Posterior vena cava (tissue), 2 donors: ENCODE results near the gene MRPL51. TPM values are rescaled to one million over a fixed set of nuclear protein-coding genes. Genes with fewer than 3 reads are reported as not detected.
A peak's percentile ranks its signal among the peaks of the same experiment; 100 is the strongest.

ENCODE experiments used
- DNase-seq: peaks from one replicate; pipeline ENCODE4 v3.0.0-alpha.2; 2020; ENCODE audit warnings: low spot score
- intact Hi-C, 2 donors: fragments of 100-400 bp; cut with DNase I; formaldehyde crosslinking; loops; one replicate each; pipeline versions ENCODE4 v1.14.1 to v1.14.2; 2022 to 2023
- total RNA-seq, 2 donors: library from RNA; stranded (reverse); fragmentation: NEBNext Ultra II Directional; extraction: Animal tissue kit (Norgen Biotek cat#: 25700); gene quantifications; one replicate each; pipeline ENCODE4 v1.2.1, GENCODE V29; 2021
- donor health status: DM: yes; HTN: yes; CAD: no.
- donor health status: DM: yes; HTN: yes; CAD: no.

Gene MRPL51
- total RNA-seq, 2 donors from 2014 or later = 90.1 to 102 TPM

DNA sequence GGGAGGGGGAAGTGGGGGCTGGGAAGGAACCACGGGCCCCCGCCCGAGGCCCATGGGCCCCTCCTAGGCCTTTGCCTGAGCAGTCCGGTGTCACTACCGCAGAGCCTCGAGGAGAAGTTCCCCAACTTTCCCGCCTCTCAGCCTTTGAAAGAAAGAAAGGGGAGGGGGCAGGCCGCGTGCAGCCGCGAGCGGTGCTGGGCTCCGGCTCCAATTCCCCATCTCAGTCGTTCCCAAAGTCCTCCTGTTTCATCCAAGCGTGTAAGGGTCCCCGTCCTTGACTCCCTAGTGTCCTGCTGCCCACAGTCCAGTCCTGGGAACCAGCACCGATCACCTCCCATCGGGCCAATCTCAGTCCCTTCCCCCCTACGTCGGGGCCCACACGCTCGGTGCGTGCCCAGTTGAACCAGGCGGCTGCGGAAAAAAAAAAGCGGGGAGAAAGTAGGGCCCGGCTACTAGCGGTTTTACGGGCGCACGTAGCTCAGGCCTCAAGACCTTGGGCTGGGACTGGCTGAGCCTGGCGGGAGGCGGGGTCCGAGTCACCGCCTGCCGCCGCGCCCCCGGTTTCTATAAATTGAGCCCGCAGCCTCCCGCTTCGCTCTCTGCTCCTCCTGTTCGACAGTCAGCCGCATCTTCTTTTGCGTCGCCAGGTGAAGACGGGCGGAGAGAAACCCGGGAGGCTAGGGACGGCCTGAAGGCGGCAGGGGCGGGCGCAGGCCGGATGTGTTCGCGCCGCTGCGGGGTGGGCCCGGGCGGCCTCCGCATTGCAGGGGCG lies 41.0 kb upstream of the MRPL51 start, which contains the start of gene GAPDH:
TSS of gene GAPDH (plus strand) at position 595 of the 772 bp plus-strand sequence. CDS start 316 bp downstream, outside the sequence.
- intact Hi-C loops = loop anchor here in 1 of 2 donors (10.0 kb wide), 1 partner anchor 329 kb away; the partner anchor contains the start of gene CD9
- DNase-seq = peak; percentile 98

- intact Hi-C loops = loop anchor here in 1 of 2 donors (10.0 kb wide), 1 partner anchor 329 kb away; the partner anchor contains the start of gene CD9
- DNase-seq = no peak
These were observed 40.5 kb upstream of the MRPL51 start for GRCh38 chr12:6533653-6533922.

DNA sequence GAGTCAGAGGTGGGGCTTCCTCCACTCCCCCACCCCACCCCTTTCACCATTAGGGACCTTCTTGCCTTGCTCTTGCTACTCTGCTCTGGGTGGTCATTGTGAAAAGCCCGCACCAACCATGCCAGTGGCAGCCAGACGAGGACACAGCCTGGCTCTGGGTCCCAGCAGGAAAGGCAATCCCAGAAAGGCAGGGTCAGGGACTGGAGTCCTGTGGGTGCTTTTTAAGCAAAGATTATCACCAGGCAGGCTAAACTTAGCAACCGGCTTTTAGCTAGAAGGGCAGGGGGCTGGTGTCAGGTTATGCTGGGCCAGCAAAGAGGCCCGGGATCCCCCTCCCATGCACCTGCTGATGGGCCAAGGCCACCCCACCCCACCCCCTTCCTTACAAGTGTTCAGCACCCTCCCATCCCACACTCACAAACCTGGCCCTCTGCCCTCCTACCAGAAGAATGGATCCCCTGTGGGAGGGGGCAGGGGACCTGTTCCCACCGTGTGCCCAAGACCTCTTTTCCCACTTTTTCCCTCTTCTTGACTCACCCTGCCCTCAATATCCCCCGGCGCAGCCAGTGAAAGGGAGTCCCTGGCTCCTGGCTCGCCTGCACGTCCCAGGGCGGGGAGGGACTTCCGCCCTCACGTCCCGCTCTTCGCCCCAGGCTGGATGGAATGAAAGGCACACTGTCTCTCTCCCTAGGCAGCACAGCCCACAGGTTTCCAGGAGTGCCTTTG lies 40.0 kb upstream of the MRPL51 start:
- intact Hi-C loops = loop anchor here in 1 of 2 donors (10.0 kb wide), 1 partner anchor 328 kb away; the partner anchor contains the start of gene CD9

DNA sequence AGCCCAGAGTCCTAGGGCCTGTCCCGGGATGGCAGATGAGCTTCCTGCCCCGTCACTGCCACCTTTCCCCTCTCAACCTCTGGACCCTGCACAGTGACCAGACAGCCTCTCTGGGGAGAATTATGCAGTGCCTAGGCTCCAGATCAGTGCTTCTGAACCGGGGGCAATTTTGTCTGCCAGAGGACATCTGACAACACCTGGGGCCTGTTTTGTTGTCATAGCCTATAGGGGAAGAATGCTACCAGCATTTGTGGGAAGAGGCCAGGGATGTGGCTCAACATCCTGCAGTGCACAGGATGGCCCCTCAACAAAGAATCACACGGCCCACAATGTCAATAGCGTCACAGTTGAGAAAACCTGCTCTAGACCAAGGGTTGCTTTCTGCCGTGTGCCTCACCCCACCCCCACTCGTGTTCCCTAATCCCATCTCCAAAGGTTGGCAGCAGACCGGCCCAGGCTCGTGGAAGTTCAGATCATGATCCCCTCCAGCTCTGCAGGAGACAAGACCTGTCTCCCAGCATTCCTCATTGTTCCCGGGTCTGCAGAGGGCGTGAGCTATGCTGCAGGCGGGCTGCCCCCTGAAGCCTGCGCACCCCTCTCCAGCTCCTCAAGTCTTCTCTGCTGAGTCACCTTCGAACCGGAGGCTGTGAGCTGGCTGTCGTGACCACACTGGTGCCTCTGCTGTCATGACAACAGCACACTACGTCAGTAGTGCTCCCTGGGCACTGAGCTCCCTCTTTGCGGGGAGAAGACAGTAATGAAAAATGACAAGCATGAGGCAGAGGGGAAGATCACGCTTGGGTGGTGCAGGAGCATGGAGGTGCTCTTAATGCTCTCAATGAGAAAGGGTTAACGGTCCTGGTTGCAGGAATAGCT lies 39.2 kb upstream of the MRPL51 start:
- DNase-seq = peak; percentile 91

More for the DNA sequence above, 40.0 kb upstream of the MRPL51 start:
- DNase-seq = peak; percentile 93

GRCh38 chr12:6530576-6531260 lies 37.7 kb upstream of the MRPL51 start:
- intact Hi-C loops = loop anchor here in 1 of 2 donors (10.0 kb wide), 1 partner anchor 326 kb away; the partner anchor contains the start of gene CD9
- DNase-seq = no peak

More for the DNA sequence above, 39.2 kb upstream of the MRPL51 start:
- intact Hi-C loops = loop anchor here in 1 of 2 donors (10.0 kb wide), 1 partner anchor 327 kb away; the partner anchor contains the start of gene CD9

DNA sequence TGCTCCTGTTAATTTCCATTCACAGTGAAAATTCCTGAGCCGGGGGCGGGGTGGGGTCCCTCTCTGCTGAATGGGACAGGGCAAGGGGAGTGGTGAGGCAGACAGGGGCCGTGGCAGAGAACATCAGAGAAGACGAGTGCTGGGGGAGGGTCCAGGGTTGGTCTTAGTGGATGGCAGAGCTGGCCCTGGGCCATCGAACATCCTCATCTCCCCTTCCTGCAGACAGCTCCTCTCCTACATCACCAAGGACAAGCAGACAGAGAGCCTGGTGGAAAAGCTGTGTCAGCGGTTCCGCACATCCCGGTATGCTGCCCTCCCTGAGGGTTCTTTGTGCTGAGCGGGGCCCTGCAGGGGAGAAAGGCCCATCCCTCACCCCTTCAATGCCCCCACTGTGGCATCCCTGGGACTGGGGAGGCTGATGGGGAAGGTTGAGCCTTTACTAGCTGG lies 36.3 kb upstream of the MRPL51 start:
- intact Hi-C loops = no loop called here
- no peak for DNase-seq

GRCh38 chr12:6528539-6529235 lies 35.6 kb upstream of the MRPL51 start:
- no peak for DNase-seq

GRCh38 chr12:6527711-6528110 lies 34.6 kb upstream of the MRPL51 start:
- DNase-seq = no peak
- intact Hi-C loops = loop anchor here in 1 of 2 donors (1.0 kb wide), 1 partner anchor 35 kb away; no protein-coding TSS in a partner anchor

More at GRCh38 chr12:6528539-6529235, 35.6 kb upstream of the MRPL51 start:
- intact Hi-C loops = loop anchor here in 1 of 2 donors (1.0 kb wide), 1 partner anchor 34 kb away; no protein-coding TSS in a partner anchor

DNA sequence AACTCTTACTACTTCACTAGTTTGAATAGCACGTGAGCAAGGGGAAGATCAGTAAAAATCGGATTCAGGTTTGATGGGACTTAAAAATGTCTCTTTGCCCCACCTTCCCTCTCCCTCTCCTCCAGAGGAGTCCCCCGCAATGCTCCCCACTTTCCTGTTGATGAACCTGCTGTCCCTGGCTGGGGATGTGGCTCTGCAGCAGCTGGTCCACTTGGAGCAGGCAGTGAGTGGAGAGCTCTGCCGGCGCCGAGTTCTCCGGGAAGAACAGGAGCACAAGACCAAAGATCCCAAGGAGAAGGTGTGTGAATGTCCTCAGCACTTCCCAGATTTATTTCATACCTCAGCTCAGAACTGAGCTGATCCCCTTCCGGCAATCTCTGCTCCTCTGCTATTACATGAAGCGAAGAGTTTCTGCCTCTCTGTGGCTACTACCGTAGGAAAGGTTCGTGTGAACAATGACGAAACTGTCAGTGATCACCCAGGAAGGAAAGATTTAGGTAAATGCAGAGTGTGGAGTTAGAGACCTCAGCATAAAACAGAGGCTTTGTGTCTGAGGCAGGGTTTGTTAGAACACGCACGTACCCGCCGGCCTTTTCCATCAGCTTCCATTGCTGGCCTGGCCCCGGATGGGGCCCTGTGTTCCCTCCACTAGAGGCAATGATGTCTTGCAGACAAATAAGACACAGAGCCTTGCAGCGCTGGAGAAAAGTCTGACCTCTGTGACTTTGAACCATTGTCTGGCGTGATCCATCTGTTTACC lies 33.9 kb upstream of the MRPL51 start:
- DNase-seq = peak; percentile 59
- intact Hi-C loops = no loop called here

DNA sequence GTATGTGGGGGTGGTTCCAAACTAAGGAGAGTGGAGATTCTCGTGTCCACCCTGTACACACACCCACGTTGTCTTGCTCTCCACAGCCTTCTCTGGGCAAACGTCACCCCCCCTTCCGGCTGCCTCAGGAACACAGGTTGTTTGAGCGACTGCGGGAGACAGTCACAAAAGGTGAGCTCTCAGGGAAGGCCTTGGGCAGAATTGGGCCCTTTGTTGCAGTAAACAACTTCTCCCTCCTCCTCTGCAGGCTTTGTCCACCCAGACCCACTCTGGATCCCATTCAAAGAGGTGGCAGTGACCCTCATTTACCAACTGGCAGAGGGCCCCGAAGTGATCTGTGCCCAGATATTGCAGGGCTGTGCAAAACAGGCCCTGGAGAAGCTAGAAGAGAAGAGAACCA lies 33.1 kb upstream of the MRPL51 start:
- DNase-seq = peak; percentile 51
- intact Hi-C loops = no loop called here

- DNase-seq = peak; percentile 22
- intact Hi-C loops = no loop called here
These were observed 31.6 kb upstream of the MRPL51 start for GRCh38 chr12:6524648-6525047.

DNA sequence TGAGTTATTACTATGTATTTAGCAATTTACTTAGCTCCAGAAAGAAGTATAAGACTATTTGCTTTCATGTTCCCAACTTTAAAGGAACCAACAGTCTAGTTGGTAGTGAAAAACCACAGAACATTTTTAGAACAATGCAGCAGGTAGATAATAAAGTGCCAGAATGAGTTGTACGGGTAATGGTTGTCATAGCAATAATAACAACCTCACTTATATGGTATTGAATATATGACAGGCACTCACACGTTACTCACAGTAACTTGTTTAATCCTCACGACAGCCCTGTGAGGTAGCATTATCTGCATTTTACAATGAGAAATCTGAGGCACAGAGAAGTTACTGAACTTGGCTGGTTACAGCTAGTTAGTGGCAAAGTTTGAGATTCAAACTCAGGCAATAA lies 30.6 kb upstream of the MRPL51 start:
- no peak for DNase-seq
- intact Hi-C loops = no loop called here

DNA sequence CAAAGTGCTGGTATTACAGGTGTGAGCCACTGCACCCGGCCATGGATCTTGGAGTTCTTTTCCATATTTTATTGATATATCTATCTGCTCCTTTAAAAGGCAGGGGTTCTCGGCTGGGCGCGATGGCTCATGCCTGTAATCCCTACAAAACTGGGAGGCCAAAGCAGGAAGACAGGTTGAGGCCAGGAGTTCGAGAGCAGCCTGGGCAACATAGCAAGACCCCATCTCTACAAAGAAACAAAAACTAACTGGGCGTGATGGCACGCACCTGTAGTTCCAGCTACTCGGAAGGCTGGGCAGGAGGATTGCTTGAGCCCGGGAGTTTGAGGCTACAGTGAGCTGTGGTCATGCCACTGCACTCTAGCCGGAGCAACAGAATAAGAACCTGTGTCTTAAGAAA lies 29.1 kb upstream of the MRPL51 start:
- no peak for DNase-seq

GRCh38 chr12:6520186-6520585 lies 27.1 kb upstream of the MRPL51 start:
- no peak for DNase-seq
- intact Hi-C loops = no loop called here

More for the DNA sequence above, 29.1 kb upstream of the MRPL51 start:
- intact Hi-C loops = no loop called here

- intact Hi-C loops = no loop called here
- DNase-seq = no peak
These were observed 15.0 kb upstream of the MRPL51 start for GRCh38 chr12:6508087-6508486.

GRCh38 chr12:6507102-6507998 lies 14.3 kb upstream of the MRPL51 start:
- intact Hi-C loops = no loop called here
- no peak for DNase-seq
